Measurements from ENCODE around the gene TM4SF4. TPM values are rescaled to one million over a fixed set of nuclear protein-coding genes. Genes with fewer than 3 reads are reported as not detected.

Gene TM4SF4
- total RNA-seq, 2 experiments from 2014 or later, result not detected

DNA sequence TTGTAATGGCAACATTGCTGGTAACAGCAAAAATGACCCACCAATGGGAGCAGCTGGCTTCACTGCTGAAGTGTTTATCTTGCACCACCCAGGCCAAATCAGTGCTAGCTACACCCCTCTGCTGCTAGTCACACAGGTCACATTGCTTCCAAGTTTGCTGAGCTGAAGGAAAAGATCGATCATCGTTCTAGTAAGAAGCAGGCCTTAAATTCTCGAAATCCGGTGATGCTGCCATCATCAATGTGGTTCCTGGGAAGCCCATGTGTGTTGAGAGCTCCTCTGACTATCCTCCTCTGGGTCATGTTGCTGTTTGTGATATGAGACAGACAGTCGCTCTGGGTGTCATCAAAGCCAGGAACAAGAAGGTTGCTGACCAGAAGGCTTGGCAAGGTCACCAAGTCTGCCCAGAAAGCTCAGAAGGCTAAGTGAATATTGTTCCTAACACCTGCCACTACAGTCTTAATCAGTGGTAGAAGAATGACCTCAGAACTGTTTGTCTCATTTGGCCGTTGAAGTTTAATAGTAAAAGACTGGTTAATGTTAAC is 21.2 kb downstream of the TM4SF4 start:
- Mint-ChIP-seq H3K27ac (no peak overlapping the region), H3K36me3 (ENCODE audit: low read depth) (no peaks in the 10 kb centered on the region), H3K4me1 (no peaks in the 10 kb centered on the region), H3K9me3 (no peaks in the 10 kb centered on the region), H3K27me3 (peaks cover 14% of the 10 kb centered on the region), H3K4me3 (no peak overlapping the region)
- ChIA-PET POLR2A (no interaction called here), CTCF (no interaction called here)
- no peak for DNase-seq

- no peak overlapping the region for H3K4me3 Mint-ChIP-seq
Measured at GRCh38 chr3:149496891-149497290, 22.4 kb downstream of the TM4SF4 start.

DNA sequence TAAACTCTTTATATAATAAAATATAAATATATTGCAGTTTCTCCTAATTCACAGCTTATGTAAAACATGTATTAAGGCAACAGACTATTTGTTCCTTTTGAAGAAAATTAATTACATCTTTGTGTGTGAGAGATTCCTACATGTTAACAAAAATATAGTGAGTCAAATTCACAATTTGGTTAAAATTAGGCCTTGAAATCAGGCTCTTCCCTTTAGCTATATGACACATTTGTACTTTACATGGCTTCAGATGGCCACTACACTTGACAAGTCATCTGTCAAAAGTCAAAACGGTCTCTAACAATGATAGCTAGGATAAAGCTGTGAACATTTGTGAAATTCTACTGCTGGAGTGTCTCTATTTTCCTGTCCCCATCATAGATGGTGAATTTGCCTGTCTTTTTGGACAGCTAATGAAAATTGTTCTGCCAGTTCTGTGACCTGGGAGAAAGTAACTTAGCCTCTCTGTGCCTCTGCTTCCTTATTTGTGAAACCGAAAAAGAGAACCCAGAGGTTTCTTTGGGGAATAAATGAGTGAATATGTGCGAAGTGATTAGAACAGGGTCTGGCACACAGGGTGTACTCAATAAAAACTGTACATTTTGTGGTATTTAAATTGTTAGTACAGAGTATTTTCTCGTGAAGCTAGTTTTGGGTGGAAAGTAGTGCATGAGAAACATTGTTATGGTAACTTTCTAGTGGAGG is 23.6 kb downstream of the TM4SF4 start:
- ChIA-PET CTCF (interaction anchor here (0.6 to 1.6 kb wide), 4 partner anchors 9 to 451 kb away, joined by 3 to 5 read pairs (median 4); no protein-coding TSS in a partner anchor), POLR2A (no interaction called here)
- H3K9me3 Mint-ChIP-seq, result no peaks in the 10 kb centered on the region
- no peak for DNase-seq
- H3K4me3 Mint-ChIP-seq, result no peak overlapping the region
- peaks cover 15% of the 10 kb centered on the region for H3K27me3 Mint-ChIP-seq
- no peaks in the 10 kb centered on the region for H3K36me3 Mint-ChIP-seq (ENCODE audit: low read depth)
- H3K4me1 Mint-ChIP-seq, result no peaks in the 10 kb centered on the region
- H3K27ac Mint-ChIP-seq, result no peak overlapping the region

More at GRCh38 chr3:149496891-149497290, 22.4 kb downstream of the TM4SF4 start:
- ChIA-PET CTCF (interaction anchor here (0.6 kb wide), 1 partner anchor 112 kb away, joined by 4 read pairs; no protein-coding TSS in a partner anchor), POLR2A (no interaction called here)
- Mint-ChIP-seq H3K27me3 (peaks cover 15% of the 10 kb centered on the region), H3K9me3 (no peaks in the 10 kb centered on the region), H3K4me1 (no peaks in the 10 kb centered on the region), H3K27ac (no peak overlapping the region), H3K36me3 (ENCODE audit: low read depth) (no peaks in the 10 kb centered on the region)
- no peak for DNase-seq

DNA sequence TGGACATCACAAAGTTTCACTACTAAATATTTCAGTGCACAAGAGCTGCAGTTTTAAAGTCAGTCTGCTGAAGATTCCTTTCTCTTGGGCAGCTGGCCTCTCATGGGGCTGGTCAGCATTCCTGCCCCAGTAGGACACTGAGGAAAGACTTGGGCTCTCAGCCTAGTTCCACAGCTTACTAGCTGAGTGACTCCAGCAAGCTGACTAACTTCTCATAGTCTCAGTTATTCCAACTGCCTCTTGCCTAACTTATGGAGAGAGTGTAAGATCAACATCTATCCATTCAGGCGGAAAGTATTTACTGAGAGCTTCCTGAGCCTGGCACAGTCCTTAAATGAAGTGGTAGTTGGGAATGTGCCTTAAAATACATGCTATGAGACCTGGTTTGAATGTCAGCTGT is 27.0 kb downstream of the TM4SF4 start:
- Mint-ChIP-seq H3K27me3 (peaks cover 22% of the 10 kb centered on the region), H3K4me1 (no peaks in the 10 kb centered on the region), H3K27ac (no peak overlapping the region), H3K4me3 (no peak overlapping the region), H3K36me3 (ENCODE audit: low read depth) (no peaks in the 10 kb centered on the region), H3K9me3 (no peaks in the 10 kb centered on the region)
- ChIA-PET POLR2A (no interaction called here), CTCF (no interaction called here)
- DNase-seq, result no peak

- Mint-ChIP-seq H3K9me3 (no peaks in the 10 kb centered on the region), H3K27ac (no peak overlapping the region), H3K4me1 (no peaks in the 10 kb centered on the region), H3K27me3 (peaks cover 27% of the 10 kb centered on the region), H3K4me3 (no peak overlapping the region), H3K36me3 (ENCODE audit: low read depth) (no peaks in the 10 kb centered on the region)
- POLR2A ChIA-PET, result no interaction called here
- CTCF ChIA-PET, result no interaction called here
- DNase-seq, result no peak
Measured at GRCh38 chr3:149502438-149502837, 27.9 kb downstream of the TM4SF4 start.

GRCh38 chr3:149506540-149506939 is 32.0 kb downstream of the TM4SF4 start:
- no peak for DNase-seq
- Mint-ChIP-seq H3K9me3 (no peaks in the 10 kb centered on the region), H3K27me3 (peaks cover 18% of the 10 kb centered on the region), H3K36me3 (ENCODE audit: low read depth) (no peaks in the 10 kb centered on the region), H3K4me3 (no peak overlapping the region), H3K27ac (no peak overlapping the region), H3K4me1 (peaks cover 7% of the 10 kb centered on the region)
- CTCF ChIA-PET, result no interaction called here
- POLR2A ChIA-PET, result no interaction called here

GRCh38 chr3:149506965-149507364 is 32.5 kb downstream of the TM4SF4 start:
- no peak for DNase-seq
- CTCF ChIA-PET, result interaction anchor here (0.7 kb wide), 1 partner anchor 71 kb away, joined by 3 read pairs; no protein-coding TSS in a partner anchor
- POLR2A ChIA-PET, result no interaction called here

DNA sequence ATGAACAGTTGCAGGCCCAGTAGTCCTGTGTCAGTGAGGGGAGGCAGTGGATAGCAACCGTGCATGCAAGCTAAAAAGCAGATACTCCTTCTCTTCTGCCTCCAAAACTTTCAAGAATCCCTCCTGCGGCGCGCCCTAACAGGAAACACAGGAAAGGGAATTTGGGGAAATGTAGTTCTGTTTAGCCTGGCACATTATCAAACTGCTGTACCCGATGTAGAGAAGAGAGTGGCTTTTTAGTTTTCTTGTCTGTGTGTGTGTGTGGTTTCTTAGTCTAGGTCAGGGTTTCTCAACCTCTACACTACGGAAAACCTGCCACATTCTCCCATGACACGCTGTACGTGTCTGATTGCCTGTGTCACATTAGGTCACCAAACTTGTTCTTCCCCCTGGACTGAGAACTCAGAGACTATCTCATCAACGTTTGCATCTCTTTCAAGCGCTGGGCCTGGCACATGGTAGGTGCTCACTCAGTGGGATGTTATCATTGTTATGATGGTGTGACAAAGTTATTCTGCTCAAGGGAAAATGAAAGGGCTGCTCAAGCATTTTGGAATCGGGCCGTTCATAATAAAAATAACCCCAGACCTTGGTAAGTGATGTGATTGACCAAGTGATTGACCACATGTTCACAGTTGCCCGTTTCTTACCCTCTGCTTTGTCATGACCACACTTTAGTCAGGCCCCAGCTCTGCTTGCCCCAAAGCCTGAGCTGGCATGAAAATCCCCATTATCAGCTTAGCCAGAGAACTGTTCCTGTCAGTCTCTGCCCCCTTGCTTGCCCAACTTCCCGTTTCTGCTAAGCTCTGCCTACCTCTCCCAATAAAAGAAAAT is 33.2 kb downstream of the TM4SF4 start:
- Mint-ChIP-seq H3K9me3 (no peaks in the 10 kb centered on the region), H3K4me3 (no peak overlapping the region), H3K36me3 (ENCODE audit: low read depth) (no peaks in the 10 kb centered on the region), H3K4me1 (peaks cover 7% of the 10 kb centered on the region), H3K27ac (no peak overlapping the region), H3K27me3 (peaks cover 19% of the 10 kb centered on the region)
- no peak for DNase-seq
- POLR2A ChIA-PET, result no interaction called here
- CTCF ChIA-PET, result interaction anchor here (0.7 to 2.5 kb wide), 2 partner anchors 71 to 301 kb away, joined by 3 to 7 read pairs; no protein-coding TSS in a partner anchor

More at GRCh38 chr3:149506965-149507364, 32.5 kb downstream of the TM4SF4 start:
- Mint-ChIP-seq H3K27me3 (peaks cover 17% of the 10 kb centered on the region), H3K4me1 (peaks cover 7% of the 10 kb centered on the region), H3K9me3 (no peaks in the 10 kb centered on the region), H3K36me3 (ENCODE audit: low read depth) (no peaks in the 10 kb centered on the region), H3K4me3 (no peak overlapping the region), H3K27ac (no peak overlapping the region)

GRCh38 chr3:149509526-149509925 is 35.0 kb downstream of the TM4SF4 start:
- H3K27me3 Mint-ChIP-seq, result peaks cover 14% of the 10 kb centered on the region
- no peaks in the 10 kb centered on the region for H3K36me3 Mint-ChIP-seq (ENCODE audit: low read depth)
- H3K4me3 Mint-ChIP-seq, result no peak overlapping the region
- CTCF ChIA-PET, result interaction anchor here (0.6 to 2.5 kb wide), 4 partner anchors 9 to 299 kb away, joined by 3 to 7 read pairs (median 4); no protein-coding TSS in a partner anchor
- no peak for DNase-seq
- POLR2A ChIA-PET, result no interaction called here
- no peak overlapping the region for H3K27ac Mint-ChIP-seq
- H3K4me1 Mint-ChIP-seq, result peaks cover 7% of the 10 kb centered on the region
- no peaks in the 10 kb centered on the region for H3K9me3 Mint-ChIP-seq

GRCh38 chr3:149510480-149510879 is 36.0 kb downstream of the TM4SF4 start:
- H3K9me3 Mint-ChIP-seq, result no peaks in the 10 kb centered on the region
- H3K27ac Mint-ChIP-seq, result no peak overlapping the region
- no peak for DNase-seq
- CTCF ChIA-PET, result interaction anchor here (0.7 to 2.5 kb wide), 4 partner anchors 21 to 298 kb away, joined by 3 to 7 read pairs (median 3); no protein-coding TSS in a partner anchor
- no peaks in the 10 kb centered on the region for H3K36me3 Mint-ChIP-seq (ENCODE audit: low read depth)
- POLR2A ChIA-PET, result no interaction called here
- peaks cover 15% of the 10 kb centered on the region for H3K27me3 Mint-ChIP-seq
- H3K4me1 Mint-ChIP-seq, result peaks cover 7% of the 10 kb centered on the region
- no peak overlapping the region for H3K4me3 Mint-ChIP-seq

GRCh38 chr3:149511040-149511626 is 36.6 kb downstream of the TM4SF4 start:
- H3K27ac Mint-ChIP-seq, result no peak overlapping the region
- H3K36me3 Mint-ChIP-seq (ENCODE audit: low read depth), result no peaks in the 10 kb centered on the region
- H3K9me3 Mint-ChIP-seq, result no peaks in the 10 kb centered on the region
- H3K4me1 Mint-ChIP-seq, result peaks cover 7% of the 10 kb centered on the region
- no peak overlapping the region for H3K4me3 Mint-ChIP-seq
- ChIA-PET CTCF (interaction anchor here (0.7 to 0.8 kb wide), 3 partner anchors 20 to 65 kb away, joined by 3 read pairs; no protein-coding TSS in a partner anchor), POLR2A (no interaction called here)
- H3K27me3 Mint-ChIP-seq, result peaks cover 15% of the 10 kb centered on the region
- DNase-seq, result no peak

DNA sequence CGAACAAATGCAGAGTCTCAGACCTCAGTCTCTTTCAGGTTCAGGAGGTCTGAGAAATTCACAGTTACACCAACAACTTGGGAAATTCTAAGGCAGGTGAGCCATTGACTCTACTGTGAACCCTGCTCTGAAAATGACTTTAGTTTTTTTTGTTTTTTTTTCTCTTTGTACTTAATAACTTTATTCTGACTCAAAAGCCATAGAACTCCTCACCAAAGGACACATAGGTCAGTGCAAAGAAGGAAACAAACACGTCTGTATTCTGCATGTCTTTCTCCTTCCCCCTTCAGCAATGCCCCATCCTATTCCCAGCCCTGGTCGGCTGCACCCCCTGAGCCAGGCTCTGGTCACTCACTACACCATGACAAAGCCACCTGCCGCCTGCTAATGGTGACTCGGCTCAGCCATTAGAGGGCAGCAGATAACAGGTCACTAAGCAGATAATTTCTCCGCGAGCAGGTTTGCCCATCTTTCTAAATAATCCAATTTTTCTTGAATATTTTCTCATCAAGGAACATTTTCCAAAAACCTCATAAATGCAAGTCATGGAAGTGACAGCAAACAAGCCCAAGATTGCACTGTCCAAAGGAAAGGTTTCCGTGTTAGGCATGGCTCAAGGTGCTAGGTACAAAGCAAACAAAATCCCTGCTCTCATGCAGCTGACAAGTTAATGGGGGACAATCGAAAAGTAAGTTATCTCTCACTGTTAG is 37.7 kb downstream of the TM4SF4 start:
- ChIA-PET CTCF (interaction anchor here (0.7 to 0.8 kb wide), 2 partner anchors 37 to 69 kb away, joined by 3 read pairs; no protein-coding TSS in a partner anchor), POLR2A (no interaction called here)

More for the DNA sequence above, 37.7 kb downstream of the TM4SF4 start:
- Mint-ChIP-seq H3K4me1 (peaks cover 7% of the 10 kb centered on the region), H3K9me3 (no peaks in the 10 kb centered on the region), H3K4me3 (no peak overlapping the region), H3K27me3 (peaks cover 9% of the 10 kb centered on the region), H3K36me3 (ENCODE audit: low read depth) (no peaks in the 10 kb centered on the region), H3K27ac (no peak overlapping the region)
- peak; percentile 21 for DNase-seq
